ENCODE data around the gene TMCC2.

- TF ChIP-seq YY1 (IDR thresholded peaks at IDR 0.05; ENCODE audit: low read depth) = no peak
- TF ChIP-seq TCF12 (IDR thresholded peaks at IDR 0.05; ENCODE audit: low read depth) = no peak
- no peak for TF ChIP-seq ZBTB7A (IDR thresholded peaks at IDR 0.05; ENCODE audit: low read depth)
- TF ChIP-seq REST (IDR thresholded peaks at IDR 0.05; ENCODE audit: low read depth) = no peak
- no peak for TF ChIP-seq CREB1 (IDR thresholded peaks at IDR 0.05; ENCODE audit: low read depth)
- TF ChIP-seq TEAD4 (IDR thresholded peaks at IDR 0.05) = no peak
- TF ChIP-seq MAX (IDR thresholded peaks at IDR 0.05) = no peak
- TF ChIP-seq TAF1 (IDR thresholded peaks at IDR 0.05; ENCODE audit: low read depth) = no peak
- TF ChIP-seq FOXM1 (IDR thresholded peaks at IDR 0.05; ENCODE audit: borderline replicate concordance, low read depth) = no peak
- no peak for TF ChIP-seq NFIC (IDR thresholded peaks at IDR 0.05)
- no peak for TF ChIP-seq RAD21 (IDR thresholded peaks at IDR 0.05; ENCODE audit: low read depth)
Observed at GRCh38 chr1:205271277-205271676, 43.5 kb downstream of the TMCC2 start.

Data from Ishikawa (cell line).